NCI-H510A (cell line): ENCODE results near the gene TNFSF9.
"Not testable (repeated sequence)": the region's sequence is repeated elsewhere in the genome, so short reads cannot be mapped to it uniquely, and the experiment has no call there.

ENCODE experiments used
- DNase-seq: peaks from one replicate; lab custom pipeline; 2025; lab: John Stamatoyannopoulos, UW

Gene TNFSF9

DNA sequence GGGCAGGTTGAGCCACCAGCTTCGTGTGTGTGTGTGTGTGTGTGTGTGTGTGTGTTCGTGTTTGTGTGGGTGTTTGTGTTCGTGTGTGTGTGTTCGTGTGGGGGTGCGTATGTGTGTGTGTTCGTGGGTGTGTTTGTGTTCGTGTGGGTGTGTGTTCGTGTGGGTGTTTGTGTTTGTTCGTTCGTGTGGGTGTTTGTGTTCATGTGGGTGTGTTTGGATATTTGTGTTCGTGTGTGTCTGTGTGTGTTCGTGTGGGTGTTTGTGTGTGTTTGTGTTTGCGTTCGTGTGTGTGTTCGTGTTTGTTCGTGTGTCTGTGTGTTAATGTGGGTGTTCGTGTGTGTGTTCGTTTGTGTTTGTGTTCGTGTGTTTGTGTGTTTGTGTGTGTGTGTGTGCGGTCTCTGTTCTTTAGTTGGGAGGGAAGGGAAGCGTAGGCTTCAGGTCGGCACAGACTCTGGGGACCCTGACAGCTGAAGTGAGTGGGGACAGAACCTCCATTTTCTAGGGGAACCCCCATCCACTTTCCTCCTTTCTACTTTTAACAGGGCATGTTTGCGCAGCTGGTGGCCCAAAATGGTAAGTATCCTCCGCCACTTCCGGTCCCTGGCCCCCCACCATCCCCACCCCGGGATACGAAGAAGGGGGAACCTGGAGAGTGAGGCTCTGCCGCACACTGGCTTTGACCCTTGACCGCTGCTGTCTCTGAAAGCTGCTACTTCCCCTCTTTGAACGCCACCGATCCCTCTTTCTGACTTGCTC lies 1.6 kb downstream of the TNFSF9 start:
- no peak for DNase-seq

DNA sequence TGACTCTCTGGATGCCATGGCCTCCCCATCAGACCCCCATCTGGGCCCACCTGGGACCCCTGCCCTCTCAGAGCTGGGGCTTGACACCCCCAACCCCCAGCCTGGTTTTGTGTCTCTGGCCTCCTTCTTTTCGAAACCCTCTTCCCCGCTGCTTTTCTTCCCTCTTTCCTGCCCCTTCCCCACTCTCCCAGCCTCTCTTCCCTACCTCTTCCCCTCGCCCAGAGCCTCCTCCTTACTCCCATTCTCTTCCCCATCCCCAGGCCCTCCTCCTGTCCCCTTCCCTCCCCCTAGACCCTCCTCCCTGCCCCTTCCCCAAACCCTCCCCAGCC lies 2.1 kb downstream of the TNFSF9 start:
- DNase-seq = no peak

DNA sequence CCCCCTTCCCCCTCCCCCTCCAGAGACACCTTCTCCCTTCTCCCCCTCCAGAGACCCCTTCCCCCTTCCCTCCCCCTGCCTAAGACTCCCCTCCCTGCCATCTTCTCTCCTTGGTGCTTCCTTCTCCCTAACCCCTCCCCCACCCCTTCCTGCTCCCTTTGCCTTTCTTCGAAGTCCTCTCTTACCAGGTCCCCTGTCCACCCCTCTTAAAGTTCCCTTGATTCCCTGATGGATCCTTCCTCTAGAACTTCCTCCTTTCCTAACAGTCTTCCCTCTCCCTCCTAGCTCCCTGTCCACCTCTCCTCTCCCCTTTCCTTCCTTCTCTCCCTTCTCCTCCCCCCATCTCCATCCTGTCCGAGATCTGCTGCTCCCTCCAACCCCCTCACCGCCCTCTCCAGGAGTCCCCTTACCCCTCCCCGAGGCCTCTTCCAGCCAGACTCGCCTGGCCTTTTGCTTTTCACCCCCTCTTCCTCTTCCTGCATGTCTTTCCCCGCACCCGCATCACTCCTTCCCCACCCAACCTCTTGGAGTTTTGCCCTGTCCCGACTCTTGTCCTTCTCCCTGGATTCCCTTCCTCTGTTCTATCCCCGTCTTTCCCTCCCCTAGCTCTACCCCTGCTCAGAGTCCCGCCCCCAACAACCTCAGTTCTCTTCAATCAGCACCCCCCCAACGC lies 3.1 kb downstream of the TNFSF9 start:
- DNase-seq = no peak

DNA sequence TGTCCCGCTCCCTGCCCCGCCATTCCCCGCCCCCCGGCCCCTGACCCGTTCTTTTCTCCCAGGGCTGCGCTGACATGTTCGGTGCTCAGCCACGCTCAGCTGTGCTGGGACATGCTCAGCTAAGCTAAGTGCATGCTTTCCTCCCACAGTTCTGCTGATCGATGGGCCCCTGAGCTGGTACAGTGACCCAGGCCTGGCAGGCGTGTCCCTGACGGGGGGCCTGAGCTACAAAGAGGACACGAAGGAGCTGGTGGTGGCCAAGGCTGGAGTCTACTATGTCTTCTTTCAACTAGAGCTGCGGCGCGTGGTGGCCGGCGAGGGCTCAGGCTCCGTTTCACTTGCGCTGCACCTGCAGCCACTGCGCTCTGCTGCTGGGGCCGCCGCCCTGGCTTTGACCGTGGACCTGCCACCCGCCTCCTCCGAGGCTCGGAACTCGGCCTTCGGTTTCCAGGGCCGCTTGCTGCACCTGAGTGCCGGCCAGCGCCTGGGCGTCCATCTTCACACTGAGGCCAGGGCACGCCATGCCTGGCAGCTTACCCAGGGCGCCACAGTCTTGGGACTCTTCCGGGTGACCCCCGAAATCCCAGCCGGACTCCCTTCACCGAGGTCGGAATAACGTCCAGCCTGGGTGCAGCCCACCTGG lies 3.7 kb downstream of the TNFSF9 start:
- no peak for DNase-seq

DNA sequence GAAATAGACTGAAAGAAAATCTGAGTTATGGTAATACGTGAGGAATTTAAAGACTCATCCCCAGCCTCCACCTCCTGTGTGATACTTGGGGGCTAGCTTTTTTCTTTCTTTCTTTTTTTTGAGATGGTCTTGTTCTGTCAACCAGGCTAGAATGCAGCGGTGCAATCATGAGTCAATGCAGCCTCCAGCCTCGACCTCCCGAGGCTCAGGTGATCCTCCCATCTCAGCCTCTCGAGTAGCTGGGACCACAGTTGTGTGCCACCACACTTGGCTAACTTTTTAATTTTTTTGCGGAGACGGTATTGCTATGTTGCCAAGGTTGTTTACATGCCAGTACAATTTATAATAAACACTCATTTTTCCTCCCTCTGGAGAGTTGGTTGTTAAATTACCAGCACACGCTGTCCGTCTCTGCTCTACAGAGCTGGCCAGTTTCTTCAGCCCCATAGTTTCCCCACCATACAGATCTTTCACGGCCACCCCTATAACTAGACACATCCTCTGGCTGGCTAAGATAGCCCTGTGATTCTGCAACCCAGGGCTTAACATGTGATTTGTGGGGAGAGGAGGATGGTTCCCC lies 4.8 kb downstream of the TNFSF9 start:
- DNase-seq = no peak

DNA sequence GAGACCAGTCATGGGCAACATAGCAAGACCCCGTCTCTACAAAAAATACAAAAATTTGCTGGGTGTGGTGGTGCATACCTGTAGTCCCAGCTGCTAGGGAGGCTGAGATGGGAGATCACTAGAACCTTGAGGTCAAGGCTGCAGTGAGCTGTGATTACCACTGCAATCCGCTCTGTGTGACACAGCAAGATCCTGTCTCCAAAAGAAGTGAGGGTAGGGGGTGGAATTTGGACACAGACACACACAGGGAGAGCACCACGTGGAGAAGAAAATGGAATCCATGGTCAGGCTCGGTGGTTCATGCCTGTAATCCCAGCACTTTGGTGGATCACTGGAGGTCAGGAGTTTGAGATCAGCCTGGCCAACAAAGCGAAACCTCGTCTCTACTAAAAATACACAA lies 8.7 kb downstream of the TNFSF9 start:
- DNase-seq = no peak

DNA sequence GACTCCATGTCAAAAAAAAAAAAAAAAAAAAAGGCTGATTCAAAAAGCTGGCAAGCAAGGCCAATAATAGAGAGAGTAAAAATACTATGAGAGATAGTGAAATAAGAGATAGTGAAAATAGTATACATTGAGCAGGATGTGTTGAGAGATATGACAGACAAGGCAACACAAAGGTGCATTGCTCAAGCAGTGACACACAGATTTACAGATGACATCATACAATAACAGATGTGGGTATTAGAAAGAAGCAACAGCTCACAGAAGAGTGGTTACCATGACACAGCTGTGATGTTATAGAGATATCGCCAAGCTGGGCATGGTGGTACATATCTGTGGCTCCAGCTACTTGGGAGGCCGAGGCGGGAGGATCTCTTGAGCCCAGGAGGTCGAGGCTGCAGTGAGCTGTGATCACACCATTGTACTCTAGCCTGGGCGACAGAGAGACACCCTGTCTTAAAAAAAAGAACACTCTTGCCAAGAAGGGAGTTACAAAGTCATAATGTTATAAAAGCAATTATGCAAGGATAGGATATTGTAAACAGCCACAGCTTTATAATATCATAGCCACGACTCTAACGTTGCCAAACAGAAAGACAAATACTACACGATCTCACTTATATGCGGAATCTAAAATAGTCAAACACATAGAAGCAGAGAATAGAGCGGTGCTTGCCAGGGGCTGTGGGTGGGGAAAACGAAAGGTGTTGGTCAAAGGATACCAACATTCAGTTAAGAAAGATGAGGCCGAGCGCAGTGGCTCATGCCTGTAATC lies 10.3 kb downstream of the TNFSF9 start:
- DNase-seq = no peak

DNA sequence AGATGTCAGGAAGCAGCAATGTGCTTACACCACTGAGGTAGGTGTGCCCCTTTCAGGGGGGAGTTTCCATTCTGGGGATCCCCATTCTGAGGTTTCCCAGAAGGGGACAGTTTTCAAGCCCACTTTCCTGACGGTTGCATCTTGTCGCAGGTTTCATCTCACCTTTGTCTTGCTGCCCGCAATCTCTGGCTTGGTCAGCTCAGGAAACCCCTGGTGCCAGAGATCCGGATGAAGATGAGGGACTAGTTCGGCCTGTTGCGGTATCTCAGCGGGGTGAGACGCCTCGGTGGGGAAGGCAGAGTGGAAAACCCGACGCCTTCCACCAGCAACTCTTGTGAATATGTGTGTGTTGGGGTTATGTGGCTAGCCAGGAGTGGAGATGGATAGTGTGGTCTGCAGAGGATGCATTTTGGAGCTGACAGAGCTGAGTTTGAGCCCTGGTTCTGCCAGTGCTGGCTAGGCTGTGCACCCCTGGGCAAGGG lies 13.1 kb downstream of the TNFSF9 start:
- DNase-seq = no peak

DNA sequence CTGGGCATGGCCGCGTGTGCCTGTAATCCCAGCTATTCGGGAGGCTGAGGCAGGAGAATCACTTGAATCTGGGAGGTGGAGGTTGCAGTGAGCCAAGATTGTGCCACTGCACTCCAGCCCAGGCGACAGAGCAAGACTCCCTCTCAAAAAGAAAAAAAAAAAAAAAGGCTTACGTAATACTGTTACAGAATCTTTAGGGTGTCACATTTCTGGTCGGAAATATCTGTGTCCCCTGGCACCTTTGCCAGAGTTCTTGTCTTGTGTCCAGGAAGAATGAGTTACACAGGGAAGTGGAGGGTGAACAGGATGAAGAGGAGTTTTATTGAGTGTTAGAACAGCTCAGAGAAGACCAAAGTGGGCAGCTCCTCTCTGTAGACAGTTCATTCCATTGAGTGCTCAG lies 19.9 kb downstream of the TNFSF9 start:
- DNase-seq = not testable (repeated sequence)

DNA sequence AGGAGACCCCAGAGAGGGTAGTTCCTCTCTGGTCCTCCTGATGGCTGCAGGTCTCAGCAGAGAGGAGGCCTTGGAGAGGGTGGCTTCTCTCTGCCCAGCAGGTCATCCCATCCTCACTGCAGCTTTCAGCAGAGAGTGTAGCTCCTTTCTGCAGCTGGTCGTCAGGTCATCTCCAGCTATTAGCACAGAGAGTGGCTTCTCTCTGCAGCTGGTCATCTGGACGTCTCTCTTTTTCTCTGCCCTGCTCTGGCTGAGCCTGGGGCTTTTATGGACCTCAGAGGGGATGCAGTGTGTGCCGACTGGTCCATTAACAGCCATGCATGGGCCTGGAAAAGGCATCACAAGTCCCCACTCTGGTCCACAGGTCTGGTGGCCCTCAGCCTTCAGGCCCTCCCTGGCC lies 20.3 kb downstream of the TNFSF9 start:
- no peak for DNase-seq

DNA sequence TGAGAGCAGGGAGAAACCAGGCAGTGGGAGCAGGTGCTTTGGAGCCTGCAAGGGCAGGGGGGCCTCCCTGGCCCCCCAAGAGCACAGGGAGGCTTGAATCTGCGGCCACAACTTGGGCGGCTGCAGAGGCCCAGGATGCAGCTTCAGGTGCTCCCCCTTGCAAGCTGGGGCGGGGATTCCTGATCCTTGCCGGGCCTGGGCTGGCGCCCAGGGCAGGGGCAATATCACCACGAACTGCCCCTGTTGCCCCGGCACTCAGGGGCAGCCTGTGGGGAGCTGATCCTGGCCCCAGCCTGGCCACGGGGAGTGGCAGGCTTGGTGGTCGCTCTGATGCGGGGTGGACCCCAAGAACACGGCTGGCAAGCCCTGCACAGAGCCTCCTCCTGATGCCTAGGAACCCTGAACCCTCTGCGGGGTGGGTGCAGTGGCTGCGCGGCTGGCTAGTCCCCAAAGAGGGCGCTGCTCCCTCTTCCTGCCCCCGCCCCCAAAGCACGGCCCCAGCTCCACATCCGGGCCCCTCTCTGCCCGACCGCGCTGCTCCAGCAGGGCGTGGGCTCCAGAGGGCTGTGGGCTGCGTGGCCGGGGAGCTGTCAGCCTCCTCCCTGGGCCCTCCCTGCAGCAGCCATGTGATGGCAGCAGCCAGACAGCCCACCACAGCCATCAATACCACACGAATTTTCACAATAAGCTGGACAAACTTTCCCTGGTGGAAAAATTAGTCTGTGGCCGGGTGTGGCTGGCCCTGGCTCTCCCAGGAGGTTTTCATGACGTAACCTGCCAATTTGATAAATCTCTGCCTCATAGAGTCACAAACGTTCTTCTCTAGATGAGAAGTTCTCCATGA lies 21.0 kb downstream of the TNFSF9 start:
- DNase-seq = no peak

DNA sequence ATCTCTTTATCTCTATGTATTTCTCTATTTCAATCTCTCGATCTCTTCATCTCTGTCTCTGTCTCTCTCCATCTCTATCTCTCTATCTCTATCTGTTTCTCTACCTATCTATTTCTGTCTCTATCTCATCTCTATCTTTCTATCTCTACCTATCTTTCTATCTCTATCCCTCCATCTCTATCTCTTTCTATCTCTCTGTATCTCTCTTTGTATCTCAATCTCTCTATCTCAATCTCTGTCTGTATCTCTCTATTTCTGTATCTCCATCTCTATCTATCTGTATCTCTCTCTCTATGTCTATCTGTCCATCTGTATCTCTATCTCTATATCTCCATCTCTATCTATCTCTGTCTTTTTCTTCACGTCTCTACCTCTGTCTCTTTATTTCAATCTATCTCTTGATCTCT lies 25.2 kb downstream of the TNFSF9 start:
- DNase-seq = no peak

DNA sequence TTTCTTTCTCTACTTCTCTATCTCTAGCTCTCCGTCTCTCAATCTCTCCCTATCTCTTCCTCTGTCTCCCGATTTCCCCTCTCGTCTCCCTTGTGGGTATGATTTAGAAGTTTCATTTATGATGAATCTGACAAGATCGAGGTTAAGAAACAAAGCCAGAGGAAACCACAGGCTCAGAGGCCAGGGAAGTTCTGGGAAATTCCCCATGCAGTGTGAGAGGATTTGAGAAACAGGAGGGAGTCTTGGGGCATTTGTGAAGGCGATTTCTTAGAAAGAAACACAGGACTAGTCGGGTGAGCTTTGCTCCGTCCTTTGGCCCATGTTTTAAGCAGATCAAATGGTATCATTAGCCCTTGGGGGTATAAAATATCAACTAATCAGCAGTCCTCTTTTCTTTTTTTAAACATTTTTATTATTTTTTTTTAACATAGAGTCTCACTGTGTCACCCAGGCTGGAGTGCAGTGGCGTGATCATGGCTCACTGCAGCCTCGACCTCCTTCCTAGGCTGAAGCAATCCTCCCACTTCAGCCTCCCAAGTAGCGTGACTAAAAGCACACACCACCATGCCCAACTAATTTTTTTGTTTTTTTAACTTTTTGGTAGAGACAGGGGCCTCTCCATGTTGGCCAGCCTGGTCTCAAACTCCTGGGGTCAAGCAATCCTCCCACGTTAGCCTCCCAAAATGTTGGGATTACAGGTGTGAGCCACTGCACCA lies 25.8 kb downstream of the TNFSF9 start:
- no peak for DNase-seq

DNA sequence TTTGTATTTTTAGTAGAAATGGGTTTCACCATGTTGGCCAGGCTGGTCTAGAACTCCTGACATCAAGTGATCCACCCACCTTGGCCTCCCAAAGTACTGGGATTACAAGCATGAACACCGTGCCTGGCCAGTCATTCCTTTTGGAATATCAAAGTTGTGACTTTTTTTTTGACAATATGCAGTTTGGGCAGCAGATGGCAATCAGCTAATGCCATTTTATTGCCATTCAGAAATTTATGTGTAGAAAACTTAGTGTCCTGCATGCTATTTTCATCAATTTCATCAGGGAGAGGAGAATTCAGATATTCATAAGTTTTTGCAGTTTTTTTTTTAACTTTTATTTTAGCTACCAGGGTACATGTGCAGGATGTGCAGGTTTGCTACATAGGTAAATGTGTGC lies 31.6 kb downstream of the TNFSF9 start:
- not testable (repeated sequence) for DNase-seq

DNA sequence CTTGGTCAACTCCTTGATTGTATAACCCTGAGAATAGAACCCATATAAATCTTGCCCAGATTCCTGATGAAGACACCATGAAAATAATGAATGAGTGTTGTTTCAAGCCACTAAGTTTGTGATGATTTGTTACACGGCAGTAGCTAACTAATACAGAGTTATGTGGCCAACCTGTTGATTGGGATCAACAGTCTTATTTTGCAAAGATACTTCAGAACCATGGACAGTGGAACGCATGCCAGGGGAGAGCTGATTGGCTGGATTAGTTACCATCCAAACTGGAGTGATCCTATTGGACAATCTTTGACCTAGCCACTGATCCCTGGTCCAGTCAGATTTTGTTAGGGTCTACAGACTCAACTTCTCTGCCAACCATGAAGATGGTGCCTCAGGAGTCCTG lies 33.6 kb downstream of the TNFSF9 start:
- DNase-seq = no peak

DNA sequence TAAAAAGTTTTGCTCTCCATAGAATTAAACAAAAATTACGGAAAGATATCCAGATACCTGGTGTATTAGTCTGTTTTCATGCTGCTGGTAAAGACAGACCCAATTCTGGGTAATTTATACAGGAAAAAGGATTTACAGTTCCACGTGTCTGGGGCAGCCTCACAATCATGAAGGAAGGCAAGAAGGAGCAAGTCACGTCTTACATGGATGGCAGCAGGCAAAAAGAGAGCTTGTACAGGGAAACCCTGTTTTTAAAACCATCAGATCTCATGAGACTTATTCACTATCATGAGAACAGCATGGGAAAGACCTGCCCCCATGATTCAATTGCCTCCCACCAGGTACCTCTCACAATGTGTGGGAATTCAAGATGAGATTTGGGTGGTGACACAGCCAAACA lies 35.9 kb downstream of the TNFSF9 start:
- not testable (repeated sequence) for DNase-seq

DNA sequence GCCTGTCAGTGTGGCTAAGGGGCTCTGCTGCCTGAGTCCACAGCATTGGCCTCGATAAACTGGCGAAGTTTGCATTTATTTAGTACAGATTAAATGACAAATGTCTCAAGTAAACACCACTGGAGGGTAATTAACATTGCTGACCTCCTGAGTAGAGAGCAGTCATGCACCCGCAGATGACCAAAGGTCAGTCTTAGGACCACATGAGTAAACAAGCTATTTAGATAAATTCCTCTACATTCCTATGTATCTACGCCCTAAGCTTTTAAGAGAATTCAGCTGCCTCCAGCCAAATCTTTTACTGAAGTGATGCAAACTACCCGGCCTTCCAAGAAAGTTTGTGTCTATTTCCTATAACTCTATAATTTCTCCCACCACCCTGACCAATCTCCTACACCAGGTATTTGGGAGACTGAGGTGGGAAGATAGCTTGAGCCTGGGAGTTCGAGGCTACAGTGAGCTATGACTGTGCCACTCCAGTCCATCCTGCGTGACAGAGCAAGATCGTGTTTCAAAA lies 37.2 kb downstream of the TNFSF9 start:
- no peak for DNase-seq

DNA sequence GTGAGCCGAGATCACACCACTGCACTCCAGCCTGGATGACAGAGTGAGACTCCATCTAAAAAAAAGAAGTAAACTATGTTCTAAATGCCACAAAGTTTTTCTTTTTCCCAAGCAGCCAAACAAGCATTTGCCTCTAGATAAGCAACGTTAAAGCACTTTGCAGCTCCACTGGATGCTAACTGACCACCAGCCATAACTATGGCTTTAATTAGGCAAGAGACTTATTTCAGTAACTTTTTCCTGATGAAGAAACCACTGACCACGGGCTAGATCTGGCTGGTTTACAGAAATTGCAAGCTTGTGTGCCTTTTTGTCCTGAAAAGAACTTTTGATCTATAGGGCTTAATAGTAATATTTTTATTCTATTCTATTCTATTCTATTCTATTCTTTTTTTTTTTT lies 38.0 kb downstream of the TNFSF9 start:
- DNase-seq = no peak

DNA sequence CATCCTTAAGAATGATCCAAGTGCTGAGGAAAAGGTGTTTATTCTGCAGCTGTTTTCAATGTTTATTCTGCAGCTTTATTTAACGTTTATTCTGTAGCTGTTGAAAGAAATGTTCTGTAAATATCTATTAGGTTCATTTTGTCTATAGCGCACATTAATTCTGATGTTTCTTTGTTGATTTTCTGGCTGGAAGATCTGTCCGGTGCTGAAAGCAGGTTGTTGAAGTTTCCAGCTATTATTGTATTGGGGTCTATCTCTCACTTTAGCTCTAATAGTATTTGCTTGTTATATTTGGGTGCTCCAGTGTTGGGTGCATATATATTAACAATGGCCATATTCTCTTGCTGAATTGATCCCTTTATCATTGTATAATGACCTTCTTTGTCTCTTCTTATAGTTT lies 39.9 kb downstream of the TNFSF9 start:
- no peak for DNase-seq

DNA sequence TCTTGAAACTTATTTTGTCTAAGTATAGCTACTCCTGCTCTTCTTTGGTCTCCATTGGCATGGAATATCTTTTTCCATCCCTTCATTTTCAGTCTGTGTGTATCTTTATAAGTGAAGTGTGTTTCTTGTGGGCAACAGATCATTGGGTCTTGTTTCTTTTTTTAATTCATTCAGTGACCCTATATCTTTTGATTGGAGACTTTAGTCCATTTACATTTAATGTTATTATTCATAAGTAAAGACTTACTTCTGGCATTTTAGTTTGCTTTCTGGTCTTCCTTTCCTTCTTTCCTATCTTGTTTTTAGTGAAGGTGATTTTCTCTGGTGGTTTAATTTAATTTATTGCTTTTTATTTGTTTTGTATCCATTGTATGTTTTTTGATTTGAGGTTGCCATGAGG lies 40.3 kb downstream of the TNFSF9 start:
- no peak for DNase-seq
